ENCODE results near the gene SLC17A3. TPM values are rescaled to one million over a fixed set of nuclear protein-coding genes. Genes with fewer than 3 reads are reported as not detected.

The SLC17A3 gene
- polyA plus RNA-seq, 1 donor from 2014 or later, result not detected

Other genes starting within 250 kb of the SLC17A3 start
- gene SCGN, start 222.0 kb downstream of the SLC17A3 start, polyA plus RNA-seq, result not detected
- gene SLC17A4, start 119.5 kb downstream of the SLC17A3 start, polyA plus RNA-seq, result not detected
- not detected for gene SLC17A1, start 42.2 kb downstream of the SLC17A3 start, polyA plus RNA-seq
- gene SLC17A2, start 56.4 kb upstream of the SLC17A3 start, polyA plus RNA-seq, result not detected
- 23.7 TPM for gene TRIM38, start 88.6 kb upstream of the SLC17A3 start, polyA plus RNA-seq
- gene HFE, start 213.2 kb upstream of the SLC17A3 start, polyA plus RNA-seq, result 7.2 TPM